K562 (cell line): ENCODE results near the gene SLC49A3. TPM values are rescaled to one million over a fixed set of nuclear protein-coding genes. Genes with fewer than 3 reads are reported as not detected.

Source experiments
- ESRRA ChIP-seq: fragments of 450-650 bp; IDR thresholded peaks from 2 replicates; pipeline ENCODE4 v1.6.1; 2014; ENCODE audit warnings: low read depth, mild to moderate bottlenecking, moderate library complexity, borderline replicate concordance
- KLF16 ChIP-seq: IDR thresholded peaks from 2 replicates; pipeline ENCODE4 v1.6.1; 2016; ENCODE audit warnings: antibody characterized with exemption
- NEUROD1 ChIP-seq: fragments of 150-350 bp; IDR thresholded peaks from 2 replicates; pipeline ENCODE4 v1.6.1; 2014; ENCODE audit warnings: borderline replicate concordance, low read length, low read depth; ENCODE audit not compliant: partially characterized antibody
- RUNX1 ChIP-seq: sonication (generic); IDR thresholded peaks from 2 replicates; pipeline ENCODE4 v1.6.1; 2016; ENCODE audit warnings: antibody characterized with exemption, low read depth
- SMARCA5 ChIP-seq: fragments of 450-650 bp; IDR thresholded peaks from 2 replicates; pipeline ENCODE4 v1.6.1; 2016
- ZNF239 ChIP-seq: fragments of 250-450 bp; sonication (Bioruptor Pico); IDR thresholded peaks from 2 replicates; pipeline ENCODE4 v1.4.0; 2020; ENCODE audit warnings: mild to moderate bottlenecking
- polyA plus RNA-seq, 8 experiments: library from polyadenylated mRNA; depleted of rRNA in 4 of 8; stranded (reverse) in 5 of 8; unstranded in 3 of 8; fragments of >200 nt; fragmentation: Nextera tagmentation in 2 of 8; fragmentation: Illumina TruSeq in 1 of 8; extraction: Ambion mirVana in 2 of 8; extraction: Trizol in 1 of 8; gene quantifications; 2 replicates each; pipeline versions ENCODE4 v1.2.1 to v1.2.3, GENCODE V29; 2011 to 2014; ENCODE audit warnings: inconsistent platforms in 1 of 8, missing spikeins in 1 of 8
- total RNA-seq, 7 experiments: library from RNA; depleted of rRNA in 6 of 7; stranded (reverse); fragments of >200 nt in 6 of 7; fragmentation: Illumina TruSeq in 2 of 7; extraction: Trizol in 2 of 7; gene quantifications; 2 replicates each; pipeline versions ENCODE4 v1.2.1 to v1.2.3, GENCODE V29; 2011 to 2021; ENCODE audit warnings: low replicate concordance in 1 of 7
- TF ChIP-seq, protein P1 (sequence below), 2 experiments: fragments of 450-650 bp; IDR thresholded peaks; 2 replicates each; pipeline ENCODE4 v1.6.1; 2016
- TF ChIP-seq, protein P2 (sequence below): sonication (generic); formaldehyde crosslinking; IDR thresholded peaks from 2 replicates; pipeline ENCODE4 v1.9.0; 2022; ENCODE audit warnings: mild to moderate bottlenecking, missing genetic modification reagents
- TF ChIP-seq, protein P3 (sequence below): sonication (generic); formaldehyde crosslinking; IDR thresholded peaks from 2 replicates; pipeline ENCODE4 v1.8.1; 2023; ENCODE audit warnings: mild to moderate bottlenecking, missing genetic modification reagents

SLC49A3 gene
- total and polyA plus RNA-seq, 9 of the 15 experiments (the other 6 are each of a cell fraction or from before 2014, with no cell fraction given), result 0.24 to 0.41 TPM; not detected in 7

DNA sequence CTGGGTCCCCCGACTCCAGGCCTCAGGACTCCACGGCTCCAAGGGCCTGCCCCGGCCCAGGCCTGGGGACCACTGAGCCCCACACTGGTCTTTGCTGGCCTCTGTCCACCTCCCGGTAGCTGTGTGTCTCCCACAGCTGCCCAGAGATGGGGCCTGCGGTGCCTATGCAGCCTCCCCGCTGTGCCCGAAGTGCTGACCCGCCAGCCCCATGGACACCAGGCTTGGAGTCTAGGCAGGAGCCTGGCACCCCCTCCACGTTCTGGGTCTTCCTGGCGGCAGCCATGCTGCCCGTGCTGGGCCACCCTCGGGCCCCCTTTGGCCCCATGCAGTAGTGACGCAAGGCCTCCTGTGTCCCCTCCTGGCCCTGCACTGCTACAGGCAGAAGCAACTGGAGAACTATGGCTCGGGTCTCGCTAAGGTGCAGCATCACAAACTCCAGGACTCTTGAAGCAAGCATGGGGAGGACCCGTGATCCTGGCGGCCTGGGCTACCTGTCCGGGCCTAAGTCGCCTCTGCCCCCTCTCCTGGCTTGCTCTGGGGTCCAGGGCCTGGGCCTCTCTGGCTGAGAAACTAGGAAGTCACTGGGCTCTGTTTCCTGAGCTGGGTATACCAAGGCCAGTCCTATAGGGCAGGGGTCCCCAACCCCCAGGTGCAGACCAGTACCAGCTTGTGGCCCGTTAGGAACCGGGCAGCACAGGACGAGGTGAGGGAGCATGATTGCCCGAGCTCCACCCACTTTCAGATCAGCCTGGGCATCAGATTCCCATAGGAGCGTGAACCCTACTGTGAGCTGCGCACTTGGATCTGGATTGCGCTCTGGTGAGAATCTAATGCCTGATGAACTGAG is 13.7 kb downstream of the SLC49A3 start (continued):
- TF ChIP-seq RUNX1 (no peak), ESRRA (no peak), NEUROD1 (no peak), SMARCA5 (no peak), KLF16 (no peak), ZNF239 (CRISPR knock-in tag) (no peak)
- TF ChIP-seq, protein P1, sequence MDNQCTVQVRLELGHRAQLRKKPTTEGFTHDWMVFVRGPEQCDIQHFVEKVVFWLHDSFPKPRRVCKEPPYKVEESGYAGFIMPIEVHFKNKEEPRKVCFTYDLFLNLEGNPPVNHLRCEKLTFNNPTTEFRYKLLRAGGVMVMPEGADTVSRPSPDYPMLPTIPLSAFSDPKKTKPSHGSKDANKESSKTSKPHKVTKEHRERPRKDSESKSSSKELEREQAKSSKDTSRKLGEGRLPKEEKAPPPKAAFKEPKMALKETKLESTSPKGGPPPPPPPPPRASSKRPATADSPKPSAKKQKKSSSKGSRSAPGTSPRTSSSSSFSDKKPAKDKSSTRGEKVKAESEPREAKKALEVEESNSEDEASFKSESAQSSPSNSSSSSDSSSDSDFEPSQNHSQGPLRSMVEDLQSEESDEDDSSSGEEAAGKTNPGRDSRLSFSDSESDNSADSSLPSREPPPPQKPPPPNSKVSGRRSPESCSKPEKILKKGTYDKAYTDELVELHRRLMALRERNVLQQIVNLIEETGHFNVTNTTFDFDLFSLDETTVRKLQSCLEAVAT (IDR thresholded peaks at IDR 0.05), result peak in 1 of 2 experiments; percentile 36; a peak in 1 of 4 replicates
- TF ChIP-seq, protein P2, sequence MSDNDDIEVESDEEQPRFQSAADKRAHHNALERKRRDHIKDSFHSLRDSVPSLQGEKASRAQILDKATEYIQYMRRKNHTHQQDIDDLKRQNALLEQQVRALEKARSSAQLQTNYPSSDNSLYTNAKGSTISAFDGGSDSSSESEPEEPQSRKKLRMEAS (CRISPR knock-in tag), result 0 out of 2 replicates have a peak, but pooled peaks have one; percentile 20
- TF ChIP-seq, protein P3, sequence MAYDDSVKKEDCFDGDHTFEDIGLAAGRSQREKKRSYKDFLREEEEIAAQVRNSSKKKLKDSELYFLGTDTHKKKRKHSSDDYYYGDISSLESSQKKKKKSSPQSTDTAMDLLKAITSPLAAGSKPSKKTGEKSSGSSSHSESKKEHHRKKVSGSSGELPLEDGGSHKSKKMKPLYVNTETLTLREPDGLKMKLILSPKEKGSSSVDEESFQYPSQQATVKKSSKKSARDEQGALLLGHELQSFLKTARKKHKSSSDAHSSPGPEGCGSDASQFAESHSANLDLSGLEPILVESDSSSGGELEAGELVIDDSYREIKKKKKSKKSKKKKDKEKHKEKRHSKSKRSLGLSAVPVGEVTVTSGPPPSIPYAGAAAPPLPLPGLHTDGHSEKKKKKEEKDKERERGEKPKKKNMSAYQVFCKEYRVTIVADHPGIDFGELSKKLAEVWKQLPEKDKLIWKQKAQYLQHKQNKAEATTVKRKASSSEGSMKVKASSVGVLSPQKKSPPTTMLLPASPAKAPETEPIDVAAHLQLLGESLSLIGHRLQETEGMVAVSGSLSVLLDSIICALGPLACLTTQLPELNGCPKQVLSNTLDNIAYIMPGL, result 0 out of 2 replicates have a peak, but pooled peaks have one; percentile 3
